BJ (cell line): ENCODE measurements around the gene ITGAE. TPM values are rescaled to one million over a fixed set of nuclear protein-coding genes. Genes with fewer than 3 reads are reported as not detected.

Source experiments
- CTCF ChIA-PET: fragments of 350-600 bp; formaldehyde crosslinking; extraction: SDS; loops from one replicate; lab custom pipeline; 2021; ENCODE audit warnings: antibody characterized with exemption, inconsistent platforms; lab: Yijun Ruan, JAX
- POLR2A ChIA-PET: fragments of 300-600 bp; sonication (Branson Sonifier 250); formaldehyde crosslinking; extraction: SDS; loops from one replicate; lab custom pipeline; 2021; ENCODE audit warnings: antibody characterized with exemption; lab: Charles Lee
- DNase-seq: peaks from one replicate; pipeline ENCODE4 v3.0.0-alpha.2; 2011; ENCODE audit warnings: low read depth
- H3K27me3 ChIP-seq: 2 replicates; pipeline ENCODE4 v1.6.0; 2011; ENCODE audit warnings: low read length; ENCODE audit not compliant: control insufficient read depth, insufficient read depth
- H3K36me3 ChIP-seq: 2 replicates; pipeline ENCODE4 v1.5.1; 2011; ENCODE audit warnings: low read length; ENCODE audit not compliant: control insufficient read depth, insufficient read depth
- H3K4me3 ChIP-seq: 2 replicates; pipeline ENCODE4 v1.5.1; 2011; ENCODE audit warnings: low read depth, mild to moderate bottlenecking, control low read depth, low read length
- CTCF ChIP-seq: IDR thresholded peaks from 2 replicates; pipeline ENCODE4 v1.5.1; 2011; ENCODE audit warnings: low read depth, mild to moderate bottlenecking, control low read depth, inconsistent platforms, low read length, moderate library complexity; ENCODE audit not compliant: insufficient read depth
- polyA plus RNA-seq: library from polyadenylated mRNA; depleted of rRNA; stranded (reverse); fragments of >200 nt; gene quantifications from 2 replicates; pipeline ENCODE4 v1.2.3, GENCODE V29; 2011

Gene ITGAE
- polyA plus RNA-seq, 1 experiment = 69.9 TPM

GRCh38 chr17:3754066-3754457, 46.9 kb downstream of the ITGAE start:
- H3K4me3 ChIP-seq = no peak overlapping the region
- TF ChIP-seq CTCF = no peak
- ChIA-PET CTCF (interaction anchor here (0.9 to 1.3 kb wide), 3 partner anchors 16 to 74 kb away, joined by 4 to 5 read pairs (median 4); no protein-coding TSS in a partner anchor), POLR2A (interaction anchor here (0.6 kb wide), 1 partner anchor 86 kb away, joined by 4 read pairs; no protein-coding TSS in a partner anchor)
- peaks cover 1% of the 10 kb centered on the region; the same call in 1 of the 2 replicates for H3K27me3 ChIP-seq
- DNase-seq = no peak
- H3K36me3 ChIP-seq = no peaks in the 10 kb centered on the region

DNA sequence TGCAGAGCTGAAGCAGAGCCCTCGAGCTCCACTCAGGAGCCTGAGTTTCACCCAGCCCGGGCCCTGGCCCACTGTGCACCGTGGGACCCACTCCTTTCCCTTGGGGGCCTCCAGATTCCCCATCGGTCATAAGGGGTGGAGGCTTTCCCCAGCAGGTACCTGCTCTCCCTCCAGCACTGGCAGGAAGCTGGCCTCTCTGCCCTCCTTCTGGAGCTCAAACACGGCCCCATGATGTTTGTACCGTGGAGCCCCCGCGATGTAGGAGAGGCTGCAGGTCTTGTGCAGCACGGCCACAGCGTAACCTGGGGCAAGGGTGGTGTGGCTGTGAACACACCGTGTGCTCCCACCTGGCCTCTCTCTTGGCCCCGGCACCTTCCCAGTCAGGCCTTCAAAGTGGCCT, 47.4 kb downstream of the ITGAE start:
- ChIA-PET POLR2A (interaction anchor here (0.6 kb wide), 1 partner anchor 86 kb away, joined by 4 read pairs; no protein-coding TSS in a partner anchor), CTCF (interaction anchor here (0.9 to 1.3 kb wide), 4 partner anchors 15 to 74 kb away, joined by 3 to 5 read pairs (median 4); no protein-coding TSS in a partner anchor)
- Histone ChIP-seq H3K27me3 (peaks cover 1% of the 10 kb centered on the region; the same call in 1 of the 2 replicates), H3K36me3 (no peaks in the 10 kb centered on the region), H3K4me3 (no peak overlapping the region)
- TF ChIP-seq CTCF = no peak
- no peak for DNase-seq

GRCh38 chr17:3751836-3752235, 49.2 kb downstream of the ITGAE start:
- DNase-seq = no peak
- CTCF ChIA-PET = interaction anchor here (0.6 to 2.5 kb wide), 2 partner anchors 14 to 26 kb away, joined by 3 to 14 read pairs; no protein-coding TSS in a partner anchor
- no peaks in the 10 kb centered on the region for H3K36me3 ChIP-seq
- POLR2A ChIA-PET = no interaction called here
- H3K4me3 ChIP-seq = no peak overlapping the region
- H3K27me3 ChIP-seq = peaks cover 1% of the 10 kb centered on the region; the same call in 1 of the 2 replicates
- no peak for TF ChIP-seq CTCF

DNA sequence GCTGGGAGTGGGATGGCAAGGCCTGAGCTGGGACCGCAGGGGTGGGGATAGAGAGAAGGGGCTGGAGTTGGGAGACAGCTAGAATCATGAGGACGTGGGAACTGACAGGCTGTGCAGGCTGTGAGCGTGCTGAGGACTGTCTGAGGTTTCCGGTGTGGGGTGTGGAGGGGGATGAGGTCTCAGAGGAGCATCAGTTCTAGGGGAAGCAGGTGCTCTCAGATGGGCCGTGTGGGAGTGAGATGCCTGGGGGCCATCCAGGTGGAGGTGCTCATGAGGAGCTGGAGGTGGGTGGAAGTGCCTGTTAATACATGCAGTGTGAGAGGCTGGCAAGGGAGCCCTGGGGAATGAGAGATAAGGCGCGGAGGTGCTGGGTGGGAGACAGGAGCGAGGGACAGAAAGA, 50.1 kb downstream of the ITGAE start:
- CTCF ChIA-PET = interaction anchor here (2.5 to 2.6 kb wide), 2 partner anchors 13 to 16 kb away, joined by 9 to 14 read pairs; no protein-coding TSS in a partner anchor
- peaks cover 1% of the 10 kb centered on the region; the same call in 1 of the 2 replicates for H3K27me3 ChIP-seq
- no peak overlapping the region for H3K4me3 ChIP-seq
- no peak for TF ChIP-seq CTCF
- DNase-seq = no peak
- no peaks in the 10 kb centered on the region for H3K36me3 ChIP-seq
- POLR2A ChIA-PET = no interaction called here

DNA sequence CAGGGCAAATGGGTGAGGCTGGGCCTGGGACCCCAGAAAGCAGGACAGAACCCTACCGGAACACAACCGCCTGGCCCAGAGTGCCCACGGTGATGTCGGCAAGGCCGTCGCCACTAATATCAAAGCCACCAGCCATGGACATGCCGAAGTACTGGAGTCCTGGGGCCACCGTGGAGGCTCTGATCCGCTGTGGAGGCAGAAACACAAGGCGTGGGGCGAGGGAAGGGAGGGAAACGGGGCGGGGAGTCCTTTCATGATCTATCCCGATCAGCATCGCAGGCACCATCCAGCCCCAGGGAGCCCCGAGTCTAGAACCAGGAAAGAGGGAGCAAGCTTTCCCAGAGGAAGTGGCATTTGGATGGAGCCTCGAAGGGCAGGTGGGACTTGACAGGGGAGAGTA, 50.7 kb downstream of the ITGAE start:
- POLR2A ChIA-PET = no interaction called here
- CTCF ChIA-PET = interaction anchor here (0.9 to 2.6 kb wide), 2 partner anchors 15 to 113 kb away, joined by 3 to 9 read pairs; no protein-coding TSS in a partner anchor
- Histone ChIP-seq H3K36me3 (no peaks in the 10 kb centered on the region), H3K27me3 (peaks cover 1% of the 10 kb centered on the region; the same call in 1 of the 2 replicates), H3K4me3 (no peak overlapping the region)
- DNase-seq = no peak
- no peak for TF ChIP-seq CTCF
